Breast epithelium (tissue), 3 donors: Measurements from ENCODE around the gene UNC80.

Source experiments
- POLR2AphosphoS5 ChIP-seq, 3 donors: sonication (generic); formaldehyde crosslinking; IDR thresholded peaks; one replicate each; pipeline ENCODE4 v1.6.1; 2017; ENCODE audit warnings: antibody characterized with exemption in 3 of 3
- TF ChIP-seq, protein P1 (sequence below), 3 donors: fragments of 450-650 bp; IDR thresholded peaks; one replicate each; pipeline ENCODE4 v1.5.1; 2016 to 2017; ENCODE audit warnings: antibody characterized with exemption in 3 of 3, mild to moderate bottlenecking in 3 of 3, moderate library complexity in 3 of 3

DNA sequence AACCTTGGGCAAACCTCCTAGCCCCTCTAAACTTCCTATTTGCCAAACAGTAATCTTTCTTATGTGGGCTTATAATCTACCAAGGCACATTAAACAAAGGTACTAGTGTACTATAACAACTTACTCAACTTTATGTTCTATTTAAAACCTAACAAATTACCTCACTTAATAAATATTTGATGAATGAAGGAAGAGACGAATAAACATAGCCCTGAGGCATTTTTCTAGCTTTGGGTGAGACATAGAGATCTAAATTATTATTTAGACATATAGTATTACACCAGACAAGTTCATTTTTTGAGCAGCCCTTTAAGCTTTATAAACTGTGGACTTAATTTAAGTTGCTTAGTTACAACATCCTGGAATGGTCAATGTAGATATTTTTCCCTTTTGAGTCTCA is 104.6 kb downstream of the UNC80 start:
- TF ChIP-seq POLR2AphosphoS5 (IDR thresholded peaks at IDR 0.05): no peak
- TF ChIP-seq, protein P1, sequence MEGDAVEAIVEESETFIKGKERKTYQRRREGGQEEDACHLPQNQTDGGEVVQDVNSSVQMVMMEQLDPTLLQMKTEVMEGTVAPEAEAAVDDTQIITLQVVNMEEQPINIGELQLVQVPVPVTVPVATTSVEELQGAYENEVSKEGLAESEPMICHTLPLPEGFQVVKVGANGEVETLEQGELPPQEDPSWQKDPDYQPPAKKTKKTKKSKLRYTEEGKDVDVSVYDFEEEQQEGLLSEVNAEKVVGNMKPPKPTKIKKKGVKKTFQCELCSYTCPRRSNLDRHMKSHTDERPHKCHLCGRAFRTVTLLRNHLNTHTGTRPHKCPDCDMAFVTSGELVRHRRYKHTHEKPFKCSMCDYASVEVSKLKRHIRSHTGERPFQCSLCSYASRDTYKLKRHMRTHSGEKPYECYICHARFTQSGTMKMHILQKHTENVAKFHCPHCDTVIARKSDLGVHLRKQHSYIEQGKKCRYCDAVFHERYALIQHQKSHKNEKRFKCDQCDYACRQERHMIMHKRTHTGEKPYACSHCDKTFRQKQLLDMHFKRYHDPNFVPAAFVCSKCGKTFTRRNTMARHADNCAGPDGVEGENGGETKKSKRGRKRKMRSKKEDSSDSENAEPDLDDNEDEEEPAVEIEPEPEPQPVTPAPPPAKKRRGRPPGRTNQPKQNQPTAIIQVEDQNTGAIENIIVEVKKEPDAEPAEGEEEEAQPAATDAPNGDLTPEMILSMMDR (IDR thresholded peaks at IDR 0.05): no peak
